GM12878 (cell line): ENCODE measurements around the gene MAPK13.

ENCODE experiments used
- CREM ChIP-seq: IDR thresholded peaks from 2 replicates; pipeline ENCODE4 v1.6.1; 2014; ENCODE audit warnings: antibody characterized with exemption, low read depth
- POLR2A ChIP-seq: IDR thresholded peaks from 2 replicates; pipeline ENCODE4 v1.6.1; 2011; ENCODE audit warnings: low read depth, mild to moderate bottlenecking, low read length
- RAD21 ChIP-seq: IDR thresholded peaks from 2 replicates; pipeline ENCODE4 v1.6.1; 2011; ENCODE audit warnings: mild to moderate bottlenecking, low read depth, low read length, moderate library complexity; ENCODE audit not compliant: insufficient read depth

DNA sequence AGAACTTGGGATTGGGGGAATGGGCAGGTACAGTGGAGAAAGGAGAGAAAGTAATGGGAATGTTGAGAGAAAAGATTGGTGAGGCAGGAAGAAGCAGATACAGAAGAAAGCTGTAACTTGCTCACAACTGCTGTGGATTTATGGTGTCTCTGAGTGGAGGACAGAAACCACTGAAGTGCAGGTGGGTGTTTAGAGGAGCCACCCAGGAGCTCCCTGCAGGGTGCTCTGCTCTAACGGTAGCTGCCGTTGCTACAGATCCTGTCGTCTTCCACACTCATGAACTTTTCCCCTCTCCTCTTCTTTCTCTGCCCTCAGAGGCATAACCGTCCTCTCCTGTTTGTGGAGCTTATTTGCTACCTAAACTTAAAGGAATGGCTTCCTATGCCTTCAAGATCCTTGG, 27.5 kb upstream of the MAPK13 start:
- no peak for TF ChIP-seq RAD21
- no peak for TF ChIP-seq CREM
- no peak for TF ChIP-seq POLR2A
